WTC11 (cell line): ENCODE measurements around the gene TMUB2.

Experiments
- AFF4 ChIP-seq: sonication (generic); formaldehyde crosslinking; IDR thresholded peaks from 2 replicates; pipeline ENCODE4 v1.8.1; 2023; ENCODE audit warnings: mild to moderate bottlenecking, missing genetic modification reagents, borderline replicate concordance
- CREB1 ChIP-seq: sonication (generic); formaldehyde crosslinking; IDR thresholded peaks from 2 replicates; pipeline ENCODE4 v1.8.0; 2023; ENCODE audit warnings: mild to moderate bottlenecking, missing genetic modification reagents
- CTCF ChIP-seq: fragments of 200-600 bp; IDR thresholded peaks from 2 replicates; pipeline ENCODE4 v1.8.0; 2022; ENCODE audit warnings: antibody characterized with exemption

DNA sequence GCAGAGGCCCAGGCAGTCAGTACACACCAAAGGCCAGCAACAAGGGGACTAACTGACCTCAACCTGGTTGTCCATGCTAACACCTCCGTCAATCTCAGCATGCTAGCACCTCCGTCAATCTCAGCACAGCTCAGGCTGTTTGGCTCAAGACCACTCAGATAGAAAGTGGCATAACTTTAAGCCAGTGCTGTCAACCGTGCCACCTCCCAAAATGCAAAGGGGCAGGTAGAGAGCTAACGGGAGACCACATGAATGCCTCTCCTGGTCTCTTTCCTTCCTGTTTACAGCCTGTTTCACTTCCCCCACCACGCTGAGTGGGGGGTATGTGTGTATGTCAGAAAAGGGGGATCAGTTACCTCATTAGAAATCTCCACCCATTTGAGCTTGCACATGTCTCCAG, 29.4 kb downstream of the TMUB2 start:
- TF ChIP-seq CREB1 (no peak), AFF4 (CRISPR knock-in tag) (no peak), CTCF (no peak)
